ENCODE data around the gene INPP5K. TPM values are rescaled to one million over a fixed set of nuclear protein-coding genes. Genes with fewer than 3 reads are reported as not detected.
"Not testable (repeated sequence)": the region's sequence is repeated elsewhere in the genome, so short reads cannot be mapped to it uniquely, and the experiment has no call there.

Gene INPP5K
- total RNA-seq, 1 experiment from 2014 or later: 29.4 TPM

- no peak for TF ChIP-seq CTCF (conservative IDR thresholded peaks at IDR 0.05)
- Histone ChIP-seq H3T11ph (ENCODE audit: low read length) (no peak overlapping the region), H3K4me1 (ENCODE audit: insufficient read depth, low read length) (no peaks in the 10 kb centered on the region), H3K23ac (ENCODE audit: insufficient read length, low read depth, low read length) (no peak overlapping the region), H2BK120ac (ENCODE audit: low read depth, low read length, poor library complexity, severe bottlenecking) (no peak overlapping the region), H3K9ac (ENCODE audit: extremely low read depth, insufficient read length, low read length) (no peak overlapping the region), H2AK5ac (ENCODE audit: insufficient read length, low read length) (no peak overlapping the region), H3K23me2 (ENCODE audit: insufficient read length, low read depth, low read length, poor library complexity, severe bottlenecking) (no peaks in the 10 kb centered on the region), H4K8ac (replicated peaks; ENCODE audit: insufficient read length, low read depth, low read length) (no peak overlapping the region), H4K20me1 (ENCODE audit: control insufficient read depth, insufficient read depth, insufficient read length) (no peaks in the 10 kb centered on the region), H3K9me3 (ENCODE audit: control insufficient read depth, low read depth, low read length) (no peaks in the 10 kb centered on the region), H3K14ac (ENCODE audit: insufficient read depth, low read length) (no peak overlapping the region), H2BK5ac (ENCODE audit: insufficient read length, low read length) (no peak overlapping the region), H3K18ac (ENCODE audit: insufficient read length, low read depth, low read length) (no peak overlapping the region), H4K91ac (ENCODE audit: insufficient read length, low read depth, low read length) (no peak overlapping the region), H3K4ac (ENCODE audit: low read depth, low read length) (no peak overlapping the region), H3K79me2 (ENCODE audit: insufficient read depth, low read length) (no peaks in the 10 kb centered on the region), H3K27ac (ENCODE audit: insufficient read length, low read depth, low read length) (no peak overlapping the region), H2AFZ (ENCODE audit: low read length) (no peak overlapping the region), H3K79me1 (ENCODE audit: insufficient read depth, low read depth, low read length, poor library complexity, severe bottlenecking) (no peaks in the 10 kb centered on the region), H3K27me3 (ENCODE audit: insufficient read depth, low read length) (no peaks in the 10 kb centered on the region), H4K5ac (ENCODE audit: insufficient read length, low read depth, low read length) (no peak overlapping the region), H3K4me2 (ENCODE audit: insufficient read depth, insufficient read length, low read length) (no peak overlapping the region), H3K56ac (ENCODE audit: insufficient read length, low read depth, low read length) (no peak overlapping the region), H2BK12ac (ENCODE audit: insufficient read length, low read depth, low read length) (no peak overlapping the region), H2BK15ac (ENCODE audit: low read depth, low read length) (no peak overlapping the region), H2BK20ac (ENCODE audit: low read depth, low read length, poor library complexity, severe bottlenecking) (no peak overlapping the region)
- Mint-ChIP-seq H3K36me3 (ENCODE audit: insufficient read depth in 1 of 3, low read depth in 3 of 3) (peaks cover 9 to 61% (median 32%) of the 10 kb centered on the region in 3 experiments; a peak in 6 of 7 replicates), H3K27ac (no peak overlapping the region), H3K27me3 (ENCODE audit: low read depth) (no peaks in the 10 kb centered on the region), H3K9me3 (no peaks in the 10 kb centered on the region), H3K4me3 (no peak overlapping the region), H3K4me1 (no peaks in the 10 kb centered on the region)
- WGBS (ENCODE audit: extremely low coverage, insufficient read length, low lambda C conversion rate): no CpG with 5 or more reads among the region's 2 CpGs
- DNase-seq: no peak
These were observed 13.5 kb upstream of the INPP5K start for GRCh38 chr17:1529863-1530262.

DNA sequence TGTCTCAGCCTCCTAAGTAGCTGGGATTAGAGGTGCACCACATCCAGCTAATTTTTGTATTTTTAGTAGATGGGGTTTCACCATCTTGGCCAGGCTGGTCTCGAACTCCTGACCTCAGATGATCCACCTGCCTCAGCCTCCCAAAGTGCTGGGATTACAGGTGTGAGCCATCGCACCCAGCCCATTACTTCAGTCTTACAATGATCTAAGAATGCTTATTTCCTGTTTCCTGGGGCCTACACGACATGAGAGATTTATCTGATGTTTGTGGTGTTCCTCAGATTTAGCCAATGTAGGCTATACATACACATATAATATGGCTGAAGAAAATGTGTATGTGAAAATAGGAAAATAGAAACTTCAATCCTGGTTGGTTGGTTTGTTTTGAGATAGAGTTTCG lies 10.5 kb upstream of the INPP5K start:
- H3K4me3 Mint-ChIP-seq; H2BK5ac ChIP-seq (ENCODE audit: insufficient read length, low read length); H3K9ac ChIP-seq (ENCODE audit: extremely low read depth, insufficient read length, low read length); H3K4ac ChIP-seq (ENCODE audit: low read depth, low read length); H3K27me3 ChIP-seq (ENCODE audit: insufficient read depth, low read length); H3K23ac ChIP-seq (ENCODE audit: insufficient read length, low read depth, low read length); H3K18ac ChIP-seq (ENCODE audit: insufficient read length, low read depth, low read length); H2BK12ac ChIP-seq (ENCODE audit: insufficient read length, low read depth, low read length); H4K91ac ChIP-seq (ENCODE audit: insufficient read length, low read depth, low read length); H4K20me1 ChIP-seq (ENCODE audit: control insufficient read depth, insufficient read depth, insufficient read length); H3K79me1 ChIP-seq (ENCODE audit: insufficient read depth, low read depth, low read length, poor library complexity, severe bottlenecking); H3K9me3 Mint-ChIP-seq; H3K27ac ChIP-seq (ENCODE audit: insufficient read length, low read depth, low read length); H3K79me2 ChIP-seq (ENCODE audit: insufficient read depth, low read length); H2BK20ac ChIP-seq (ENCODE audit: low read depth, low read length, poor library complexity, severe bottlenecking); H2BK120ac ChIP-seq (ENCODE audit: low read depth, low read length, poor library complexity, severe bottlenecking); H3K4me2 ChIP-seq (ENCODE audit: insufficient read depth, insufficient read length, low read length); H3K27me3 Mint-ChIP-seq (ENCODE audit: low read depth); H3K27ac Mint-ChIP-seq; H2AFZ ChIP-seq (ENCODE audit: low read length); H3K9me3 ChIP-seq (ENCODE audit: control insufficient read depth, low read depth, low read length); H3T11ph ChIP-seq (ENCODE audit: low read length); DNase-seq; H4K5ac ChIP-seq (ENCODE audit: insufficient read length, low read depth, low read length); H3K56ac ChIP-seq (ENCODE audit: insufficient read length, low read depth, low read length); H3K14ac ChIP-seq (ENCODE audit: insufficient read depth, low read length); H3K23me2 ChIP-seq (ENCODE audit: insufficient read length, low read depth, low read length, poor library complexity, severe bottlenecking); H4K8ac ChIP-seq (replicated peaks; ENCODE audit: insufficient read length, low read depth, low read length); H3K4me1 ChIP-seq (ENCODE audit: insufficient read depth, low read length); H2AK5ac ChIP-seq (ENCODE audit: insufficient read length, low read length); H3K4me1 Mint-ChIP-seq; H2BK15ac ChIP-seq (ENCODE audit: low read depth, low read length): not testable (repeated sequence)
- WGBS (ENCODE audit: extremely low coverage, insufficient read length, low lambda C conversion rate): no CpG with 5 or more reads among the region's 4 CpGs
- peaks cover 6 to 36% (median 21%) of the 10 kb centered on the region in 3 experiments; a peak in 5 of 7 replicates for H3K36me3 Mint-ChIP-seq (ENCODE audit: insufficient read depth in 1 of 3, low read depth in 3 of 3)

All from H9 (cell line).